Measurements from ENCODE around the gene SERINC5.

Gene SERINC5

DNA sequence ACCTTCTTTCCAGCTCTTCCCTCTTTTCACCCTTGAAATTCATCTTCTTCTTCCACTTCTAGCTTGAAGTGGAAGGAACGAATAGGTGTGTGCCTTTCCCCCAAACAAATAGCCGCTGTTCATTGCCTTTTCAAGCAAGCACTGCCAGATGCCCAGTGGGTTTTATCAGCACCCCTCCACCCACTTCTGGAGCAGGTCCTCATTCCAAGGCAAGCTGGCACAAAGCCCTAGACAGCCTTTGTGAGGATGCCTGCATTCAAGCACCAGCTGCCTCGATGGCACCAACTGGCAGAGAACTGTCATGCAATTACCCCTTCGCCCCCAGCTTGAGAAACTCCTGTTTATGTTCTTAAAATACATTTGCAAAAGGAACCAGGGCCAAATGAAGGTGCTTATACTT lies 36.5 kb downstream of the SERINC5 start:
- Histone ChIP-seq H3K27ac (ENCODE audit: low read length) (no peak overlapping the region), H3K27me3 (replicated peaks; ENCODE audit: insufficient read depth, low read length) (no peaks in the 10 kb centered on the region), H3K79me2 (ENCODE audit: low read length) (no peaks in the 10 kb centered on the region), H4K20me1 (ENCODE audit: insufficient read depth, low read length) (no peaks in the 10 kb centered on the region), H3K9ac (ENCODE audit: low read length) (no peak overlapping the region), H3K4me3 (ENCODE audit: low read length) (no peak overlapping the region), H3K4me1 (ENCODE audit: low read length) (no peaks in the 10 kb centered on the region), H3K9me3 (replicated peaks; ENCODE audit: insufficient read depth, low read length) (no peaks in the 10 kb centered on the region), H3K4me2 (ENCODE audit: low read depth, low read length) (no peak overlapping the region), H3K36me3 (replicated peaks; ENCODE audit: insufficient read depth, low read length) (no peaks in the 10 kb centered on the region), H3K9me2 (replicated peaks; ENCODE audit: insufficient read depth, low read length) (no peaks in the 10 kb centered on the region), H2AFZ (ENCODE audit: low read length) (no peak overlapping the region), H3F3A (ENCODE audit: insufficient read depth, low read length) (no peaks in the 10 kb centered on the region)
- TF ChIP-seq EZH2phosphoT487 (IDR thresholded peaks at IDR 0.05; ENCODE audit: low read length), result no peak
- TF ChIP-seq, protein P1, sequence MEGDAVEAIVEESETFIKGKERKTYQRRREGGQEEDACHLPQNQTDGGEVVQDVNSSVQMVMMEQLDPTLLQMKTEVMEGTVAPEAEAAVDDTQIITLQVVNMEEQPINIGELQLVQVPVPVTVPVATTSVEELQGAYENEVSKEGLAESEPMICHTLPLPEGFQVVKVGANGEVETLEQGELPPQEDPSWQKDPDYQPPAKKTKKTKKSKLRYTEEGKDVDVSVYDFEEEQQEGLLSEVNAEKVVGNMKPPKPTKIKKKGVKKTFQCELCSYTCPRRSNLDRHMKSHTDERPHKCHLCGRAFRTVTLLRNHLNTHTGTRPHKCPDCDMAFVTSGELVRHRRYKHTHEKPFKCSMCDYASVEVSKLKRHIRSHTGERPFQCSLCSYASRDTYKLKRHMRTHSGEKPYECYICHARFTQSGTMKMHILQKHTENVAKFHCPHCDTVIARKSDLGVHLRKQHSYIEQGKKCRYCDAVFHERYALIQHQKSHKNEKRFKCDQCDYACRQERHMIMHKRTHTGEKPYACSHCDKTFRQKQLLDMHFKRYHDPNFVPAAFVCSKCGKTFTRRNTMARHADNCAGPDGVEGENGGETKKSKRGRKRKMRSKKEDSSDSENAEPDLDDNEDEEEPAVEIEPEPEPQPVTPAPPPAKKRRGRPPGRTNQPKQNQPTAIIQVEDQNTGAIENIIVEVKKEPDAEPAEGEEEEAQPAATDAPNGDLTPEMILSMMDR (IDR thresholded peaks at IDR 0.05; ENCODE audit: low read length), result no peak
- no peak for TF ChIP-seq EZH2 (optimal IDR thresholded peaks at IDR 0.05; ENCODE audit: low read depth, low read length)
- no peak for DNase-seq

DNA sequence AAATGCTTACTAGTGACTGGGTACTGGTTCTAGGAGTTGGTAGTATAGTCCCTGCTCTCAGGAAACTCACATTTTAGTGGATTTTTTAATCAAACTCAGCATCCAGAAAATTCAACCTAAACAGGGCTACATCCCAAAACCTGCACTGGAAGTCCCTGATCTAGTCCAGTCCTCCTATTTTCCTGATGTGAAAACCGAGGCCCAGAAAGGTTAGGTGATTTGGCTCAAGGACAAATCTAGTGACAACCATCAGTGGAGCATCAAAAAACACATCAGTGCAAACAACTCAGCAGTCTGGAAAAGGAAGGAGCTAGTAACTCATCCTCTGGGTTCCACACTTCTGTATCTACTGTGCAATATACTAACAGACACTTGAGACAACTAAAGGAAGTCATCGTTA lies 38.2 kb downstream of the SERINC5 start:
- Histone ChIP-seq H3K4me3 (ENCODE audit: low read length) (no peak overlapping the region), H3F3A (ENCODE audit: insufficient read depth, low read length) (no peaks in the 10 kb centered on the region), H2AFZ (ENCODE audit: low read length) (no peak overlapping the region), H3K9ac (ENCODE audit: low read length) (no peak overlapping the region), H3K79me2 (ENCODE audit: low read length) (no peaks in the 10 kb centered on the region), H3K27ac (ENCODE audit: low read length) (no peak overlapping the region), H3K9me3 (replicated peaks; ENCODE audit: insufficient read depth, low read length) (no peaks in the 10 kb centered on the region), H3K4me2 (ENCODE audit: low read depth, low read length) (no peak overlapping the region), H3K36me3 (replicated peaks; ENCODE audit: insufficient read depth, low read length) (no peaks in the 10 kb centered on the region), H3K9me2 (replicated peaks; ENCODE audit: insufficient read depth, low read length) (no peaks in the 10 kb centered on the region), H4K20me1 (ENCODE audit: insufficient read depth, low read length) (no peaks in the 10 kb centered on the region), H3K27me3 (replicated peaks; ENCODE audit: insufficient read depth, low read length) (no peaks in the 10 kb centered on the region), H3K4me1 (ENCODE audit: low read length) (no peaks in the 10 kb centered on the region)
- DNase-seq, result no peak
- TF ChIP-seq, protein P1 (IDR thresholded peaks at IDR 0.05; ENCODE audit: low read length), result no peak
- TF ChIP-seq EZH2 (optimal IDR thresholded peaks at IDR 0.05; ENCODE audit: low read depth, low read length), result no peak
- TF ChIP-seq EZH2phosphoT487 (IDR thresholded peaks at IDR 0.05; ENCODE audit: low read length), result no peak

DNA sequence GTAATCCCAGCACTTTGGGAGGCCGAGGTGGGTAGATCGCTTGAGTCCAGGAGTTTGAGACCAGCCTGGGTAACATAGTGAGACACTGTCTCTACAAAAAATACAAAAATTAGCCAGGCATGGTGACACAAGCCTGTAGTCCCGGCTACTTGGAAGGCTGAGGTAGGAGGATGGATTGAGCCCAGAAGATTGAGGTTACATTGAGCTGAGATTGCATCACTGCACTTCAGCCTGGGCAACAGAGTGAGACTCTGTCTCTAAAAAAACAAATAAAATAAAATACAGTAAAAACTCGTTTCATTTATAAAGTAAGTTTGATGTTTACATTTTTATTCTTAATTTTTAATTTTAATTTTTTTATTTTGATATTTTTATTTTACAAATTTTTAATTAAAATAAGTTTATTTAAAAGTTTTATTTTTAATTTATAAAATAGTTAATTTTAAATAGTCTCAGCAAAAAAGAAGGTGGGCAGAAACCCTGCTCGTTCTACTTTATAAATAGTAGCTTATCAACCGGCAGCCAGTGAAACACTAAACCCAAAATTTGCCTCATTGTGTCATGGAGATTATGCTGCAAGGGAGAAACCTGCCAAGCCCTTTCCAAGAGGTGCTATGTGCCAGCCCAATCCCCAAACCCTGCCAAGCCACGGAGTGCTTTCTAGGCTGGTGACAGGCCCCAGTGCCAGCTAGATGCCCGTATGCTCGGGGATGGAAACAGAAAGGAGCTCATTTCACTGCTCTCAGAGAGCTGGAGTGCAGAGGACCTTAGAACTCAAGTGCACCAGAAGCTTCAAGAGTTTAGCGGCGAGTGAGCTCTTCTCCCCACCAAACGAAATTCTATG lies 38.9 kb downstream of the SERINC5 start:
- H4K20me1 ChIP-seq (ENCODE audit: insufficient read depth, low read length), result no peaks in the 10 kb centered on the region

More for the DNA sequence above, 38.9 kb downstream of the SERINC5 start:
- Histone ChIP-seq H3K9me3 (replicated peaks; ENCODE audit: insufficient read depth, low read length) (no peaks in the 10 kb centered on the region), H3K27me3 (replicated peaks; ENCODE audit: insufficient read depth, low read length) (no peaks in the 10 kb centered on the region), H3F3A (ENCODE audit: insufficient read depth, low read length) (no peaks in the 10 kb centered on the region), H3K36me3 (replicated peaks; ENCODE audit: insufficient read depth, low read length) (no peaks in the 10 kb centered on the region), H3K4me2 (ENCODE audit: low read depth, low read length) (no peak overlapping the region), H3K79me2 (ENCODE audit: low read length) (no peaks in the 10 kb centered on the region), H3K27ac (ENCODE audit: low read length) (no peak overlapping the region), H3K4me1 (ENCODE audit: low read length) (no peaks in the 10 kb centered on the region), H3K9me2 (replicated peaks; ENCODE audit: insufficient read depth, low read length) (no peaks in the 10 kb centered on the region), H3K4me3 (ENCODE audit: low read length) (no peak overlapping the region), H2AFZ (ENCODE audit: low read length) (no peak overlapping the region), H3K9ac (ENCODE audit: low read length) (no peak overlapping the region)
- TF ChIP-seq, protein P1 (IDR thresholded peaks at IDR 0.05; ENCODE audit: low read length), result no peak
- no peak for DNase-seq

All from MM.1S (cell line).